Measurements from ENCODE around the gene NUMB. TPM values are rescaled to one million over a fixed set of nuclear protein-coding genes. Genes with fewer than 3 reads are reported as not detected.

NUMB gene
- total RNA-seq, 1 experiment from 2014 or later, result 46.5 TPM

DNA sequence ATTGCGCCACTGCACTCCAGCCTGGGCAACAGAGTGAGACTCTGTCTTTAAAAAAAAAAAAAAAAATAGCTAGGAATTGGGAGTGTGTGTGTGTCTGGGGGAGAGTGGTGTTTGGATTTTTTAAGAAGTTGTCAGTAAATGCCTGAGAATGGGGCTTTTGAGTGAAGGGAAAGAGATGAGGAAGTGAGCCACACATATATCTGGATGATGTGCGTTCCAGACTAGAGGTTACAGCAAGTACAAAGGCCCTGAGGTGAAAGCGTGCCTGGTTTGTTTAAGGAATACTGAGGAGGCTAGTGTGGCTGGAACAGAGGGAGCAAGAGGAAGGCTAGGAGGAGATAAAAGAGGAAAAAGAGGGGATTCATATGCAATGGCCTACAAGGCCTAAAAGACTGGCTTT lies 151.1 kb downstream of the NUMB start:
- Mint-ChIP-seq H3K4me3 (no peak overlapping the region), H3K4me1 (peaks cover 2 to 5% of the 10 kb centered on the region in 2 experiments; a peak in 2 of 4 replicates), H3K9me3 (peaks cover 3 to 4% of the 10 kb centered on the region in 2 experiments; a peak in 2 of 5 replicates), H3K27me3 (ENCODE audit: low read depth) (no peaks in the 10 kb centered on the region), H3K27ac (no peak overlapping the region), H3K36me3 (ENCODE audit: insufficient read depth in 1 of 3, low read depth in 3 of 3) (peaks cover 3 to 8% (median 5%) of the 10 kb centered on the region in 3 experiments; a peak in 4 of 7 replicates)
- H3K9ac ChIP-seq (ENCODE audit: extremely low read depth, insufficient read length, low read length), result no peak overlapping the region
- no peak overlapping the region for H3T11ph ChIP-seq (ENCODE audit: low read length)
- H3K4me2 ChIP-seq (ENCODE audit: insufficient read depth, insufficient read length, low read length), result no peak overlapping the region
- H4K8ac ChIP-seq (replicated peaks; ENCODE audit: insufficient read length, low read depth, low read length), result no peak overlapping the region
- no peak for TF ChIP-seq CTCF (conservative IDR thresholded peaks at IDR 0.05)
- H3K4me1 ChIP-seq (ENCODE audit: insufficient read depth, low read length), result no peaks in the 10 kb centered on the region
- H3K4ac ChIP-seq (ENCODE audit: low read depth, low read length), result no peak overlapping the region
- no peak overlapping the region for H2AK5ac ChIP-seq (ENCODE audit: insufficient read length, low read length)
- H2AFZ ChIP-seq (ENCODE audit: low read length), result no peak overlapping the region
- H3K79me1 ChIP-seq (ENCODE audit: insufficient read depth, low read depth, low read length, poor library complexity, severe bottlenecking), result no peaks in the 10 kb centered on the region
- no peaks in the 10 kb centered on the region for H3K79me2 ChIP-seq (ENCODE audit: insufficient read depth, low read length)
- no peak overlapping the region for H3K23ac ChIP-seq (ENCODE audit: insufficient read length, low read depth, low read length)
- H3K23me2 ChIP-seq (ENCODE audit: insufficient read length, low read depth, low read length, poor library complexity, severe bottlenecking), result no peaks in the 10 kb centered on the region
- no peak overlapping the region for H2BK5ac ChIP-seq (ENCODE audit: insufficient read length, low read length)
- no peak overlapping the region for H3K56ac ChIP-seq (ENCODE audit: insufficient read length, low read depth, low read length)
- WGBS (ENCODE audit: extremely low coverage, insufficient read length, low lambda C conversion rate), result no CpG with 5 or more reads among the region's 3 CpGs
- H4K91ac ChIP-seq (ENCODE audit: insufficient read length, low read depth, low read length), result no peak overlapping the region
- no peak overlapping the region for H3K27ac ChIP-seq (ENCODE audit: insufficient read length, low read depth, low read length)
- no peaks in the 10 kb centered on the region for H4K20me1 ChIP-seq (ENCODE audit: control insufficient read depth, insufficient read depth, insufficient read length)
- no peaks in the 10 kb centered on the region for H3K9me3 ChIP-seq (ENCODE audit: control insufficient read depth, low read depth, low read length)
- no peak overlapping the region for H2BK120ac ChIP-seq (ENCODE audit: low read depth, low read length, poor library complexity, severe bottlenecking)
- no peak overlapping the region for H2BK12ac ChIP-seq (ENCODE audit: insufficient read length, low read depth, low read length)
- H2BK20ac ChIP-seq (ENCODE audit: low read depth, low read length, poor library complexity, severe bottlenecking), result no peak overlapping the region
- no peak for DNase-seq
- H2BK15ac ChIP-seq (ENCODE audit: low read depth, low read length), result no peak overlapping the region
- no peak overlapping the region for H3K18ac ChIP-seq (ENCODE audit: insufficient read length, low read depth, low read length)
- no peak overlapping the region for H3K14ac ChIP-seq (ENCODE audit: insufficient read depth, low read length)
- no peaks in the 10 kb centered on the region for H3K27me3 ChIP-seq (ENCODE audit: insufficient read depth, low read length)
- no peak overlapping the region for H4K5ac ChIP-seq (ENCODE audit: insufficient read length, low read depth, low read length)
